RWPE2 (cell line): ENCODE measurements around the gene NET1.

Source experiments
- ATAC-seq: fragments of 200-7000 bp; cut with Tn5 transposase; 3 replicates; pipeline ENCODE4 v1.9.1; 2021; ENCODE audit warnings: low read depth
- DNase-seq: peaks from one replicate; pipeline ENCODE4 v3.0.0-alpha.2; 2020; ENCODE audit warnings: low spot score
- H3K27ac ChIP-seq: fragments of 450-650 bp; 2 replicates; pipeline ENCODE4 v1.5.1; 2017; ENCODE audit warnings: mild to moderate bottlenecking; ENCODE audit not compliant: poor library complexity, severe bottlenecking
- H3K27me3 ChIP-seq: fragments of 250-450 bp; sonication (Bioruptor Pico); 2 replicates; pipeline ENCODE4 v1.5.1; 2021; ENCODE audit warnings: mild to moderate bottlenecking, moderate library complexity; ENCODE audit not compliant: insufficient read depth, poor library complexity, severe bottlenecking
- H3K36me3 ChIP-seq: fragments of 250-450 bp; sonication (Bioruptor Pico); 2 replicates; pipeline ENCODE4 v1.5.1; 2020; ENCODE audit warnings: low read depth, mild to moderate bottlenecking, moderate library complexity
- H3K4me1 ChIP-seq: fragments of 250-450 bp; sonication (Bioruptor Pico); 2 replicates; pipeline ENCODE4 v1.5.1; 2021; ENCODE audit warnings: mild to moderate bottlenecking, moderate library complexity; ENCODE audit not compliant: insufficient read depth, poor library complexity, severe bottlenecking
- H3K4me3 ChIP-seq: fragments of 250-450 bp; sonication (Bioruptor Pico); 2 replicates; pipeline ENCODE4 v1.5.1; 2021; ENCODE audit warnings: mild to moderate bottlenecking, moderate library complexity; ENCODE audit not compliant: severe bottlenecking
- H3K9me3 ChIP-seq: fragments of 250-450 bp; sonication (Bioruptor Pico); 2 replicates; pipeline ENCODE4 v1.5.1; 2021; ENCODE audit warnings: mild to moderate bottlenecking, moderate library complexity; ENCODE audit not compliant: severe bottlenecking
- CTCF ChIP-seq: fragments of 450-650 bp; IDR thresholded peaks from one replicate; pipeline ENCODE4 v1.5.1; 2017; ENCODE audit warnings: mild to moderate bottlenecking, moderate library complexity; ENCODE audit not compliant: poor library complexity, severe bottlenecking

Gene NET1

GRCh38 chr10:5500910-5501309 lies 88.6 kb downstream of the NET1 start:
- no peak overlapping the region for H3K4me3 ChIP-seq
- no peaks in the 10 kb centered on the region for H3K36me3 ChIP-seq
- H3K27me3 ChIP-seq, result no peaks in the 10 kb centered on the region
- H3K27ac ChIP-seq, result no peak overlapping the region
- no peak for ATAC-seq
- no peak for DNase-seq
- H3K4me1 ChIP-seq, result peaks cover 11% of the 10 kb centered on the region
- no peaks in the 10 kb centered on the region for H3K9me3 ChIP-seq
- TF ChIP-seq CTCF, result no peak

GRCh38 chr10:5502061-5502521 lies 89.7 kb downstream of the NET1 start:
- TF ChIP-seq CTCF, result no peak
- H3K27me3 ChIP-seq, result no peaks in the 10 kb centered on the region
- H3K9me3 ChIP-seq, result no peaks in the 10 kb centered on the region
- H3K27ac ChIP-seq, result no peak overlapping the region
- H3K4me3 ChIP-seq, result no peak overlapping the region
- peaks cover 7% of the 10 kb centered on the region for H3K4me1 ChIP-seq
- peak; percentile 30 for DNase-seq
- H3K36me3 ChIP-seq, result no peaks in the 10 kb centered on the region
- ATAC-seq, result no peak

- Histone ChIP-seq H3K36me3 (no peaks in the 10 kb centered on the region), H3K4me1 (peaks cover 7% of the 10 kb centered on the region), H3K27ac (no peak overlapping the region), H3K9me3 (no peaks in the 10 kb centered on the region), H3K27me3 (no peaks in the 10 kb centered on the region), H3K4me3 (no peak overlapping the region)
- ATAC-seq, result no peak
- DNase-seq, result peak; percentile 25
- no peak for TF ChIP-seq CTCF
Observed at GRCh38 chr10:5502571-5503476, 90.5 kb downstream of the NET1 start.

- Histone ChIP-seq H3K4me3 (no peak overlapping the region), H3K36me3 (no peaks in the 10 kb centered on the region), H3K4me1 (peaks cover 7% of the 10 kb centered on the region), H3K27ac (no peak overlapping the region), H3K27me3 (no peaks in the 10 kb centered on the region), H3K9me3 (no peaks in the 10 kb centered on the region)
- ATAC-seq (peak; percentile 64), DNase-seq (peak; percentile 19)
- no peak for TF ChIP-seq CTCF
Observed at GRCh38 chr10:5503477-5503835, 91.1 kb downstream of the NET1 start.
